HepG2 (cell line): ENCODE measurements around the gene METRN. TPM values are rescaled to one million over a fixed set of nuclear protein-coding genes. Genes with fewer than 3 reads are reported as not detected.

Experiments
- DBP ChIP-seq: sonication (generic); formaldehyde crosslinking; IDR thresholded peaks from 2 replicates; pipeline ENCODE4 v1.4.0; 2020; ENCODE audit warnings: missing genetic modification reagents; ENCODE audit errors: not compliant biosample characterization
- DNMT1 ChIP-seq: sonication (generic); formaldehyde crosslinking; IDR thresholded peaks from 2 replicates; pipeline ENCODE4 v1.5.1; 2020; ENCODE audit warnings: mild to moderate bottlenecking, missing genetic modification reagents
- GRHL1 ChIP-seq: sonication (generic); formaldehyde crosslinking; conservative IDR thresholded peaks from 2 replicates; pipeline ENCODE4 v1.8.0; 2022; ENCODE audit warnings: missing genetic modification reagents
- HOXD1 ChIP-seq: sonication (generic); formaldehyde crosslinking; IDR thresholded peaks from 2 replicates; pipeline ENCODE4 v1.5.0; 2020; ENCODE audit warnings: missing genetic modification reagents
- IRX3 ChIP-seq: sonication (generic); formaldehyde crosslinking; IDR thresholded peaks from 2 replicates; pipeline ENCODE4 v1.8.1; 2023; ENCODE audit warnings: mild to moderate bottlenecking, low read depth, missing genetic modification reagents, borderline replicate concordance
- JUN ChIP-seq: sonication (generic); formaldehyde crosslinking; IDR thresholded peaks from 2 replicates; pipeline ENCODE4 v1.4.0; 2020; ENCODE audit warnings: mild to moderate bottlenecking, missing genetic modification reagents
- NONO ChIP-seq, 2 experiments: fragments of 450-650 bp in 1 of 2; sonication (generic) in 1 of 2; formaldehyde crosslinking in 1 of 2; IDR thresholded peaks in 1 of 2; conservative IDR thresholded peaks in 1 of 2; 2 replicates each; pipeline versions ENCODE4 v1.6.1 to v1.8.0; 2017 to 2022; ENCODE audit warnings: mild to moderate bottlenecking in 1 of 2, missing genetic modification reagents in 1 of 2, moderate library complexity in 1 of 2
- POGZ ChIP-seq: sonication (generic); formaldehyde crosslinking; IDR thresholded peaks from 2 replicates; pipeline ENCODE4 v1.4.0; 2020; ENCODE audit warnings: mild to moderate bottlenecking, missing genetic modification reagents
- RARG ChIP-seq: sonication (generic); formaldehyde crosslinking; IDR thresholded peaks from 2 replicates; pipeline ENCODE4 v1.4.0; 2020; ENCODE audit warnings: low read depth, mild to moderate bottlenecking, missing genetic modification reagents
- SIN3B ChIP-seq: fragments of 150-350 bp; IDR thresholded peaks from 2 replicates; pipeline ENCODE4 v1.6.1; 2014; ENCODE audit warnings: low read length
- TAF15 ChIP-seq: fragments of 200-400 bp; formaldehyde crosslinking; IDR thresholded peaks from one replicate; pipeline ENCODE4 v1.6.1; 2018; ENCODE audit warnings: mild to moderate bottlenecking, low read depth, low read length; ENCODE audit not compliant: poor library complexity, severe bottlenecking
- THAP9 ChIP-seq: sonication (generic); formaldehyde crosslinking; IDR thresholded peaks from 2 replicates; pipeline ENCODE4; 2020; ENCODE audit warnings: missing genetic modification reagents, mild to moderate bottlenecking, borderline replicate concordance
- ZBTB38 ChIP-seq: sonication (generic); formaldehyde crosslinking; IDR thresholded peaks from 2 replicates; pipeline ENCODE4 v1.5.1; 2020; ENCODE audit warnings: mild to moderate bottlenecking, missing genetic modification reagents
- ZNF576 ChIP-seq: sonication (generic); formaldehyde crosslinking; IDR thresholded peaks from 2 replicates; pipeline ENCODE4 v1.4.0; 2020; ENCODE audit warnings: mild to moderate bottlenecking, missing genetic modification reagents
- ZNF646 ChIP-seq: sonication (generic); formaldehyde crosslinking; IDR thresholded peaks from 2 replicates; pipeline ENCODE4 v1.9.0; 2021; ENCODE audit warnings: mild to moderate bottlenecking, missing genetic modification reagents
- polyA plus RNA-seq, 8 experiments: library from polyadenylated mRNA; depleted of rRNA in 3 of 8; stranded (reverse) in 7 of 8; unstranded in 1 of 8; fragments of >200 nt; fragmentation: Illumina TruSeq in 4 of 8; extraction: Trizol in 4 of 8; gene quantifications; 2 replicates each; pipeline versions ENCODE4 v1.2.1 to v1.2.3, GENCODE V29; 2011 to 2016; ENCODE audit warnings: low read depth in 4 of 8, missing spikeins in 1 of 8, mixed read lengths in 1 of 8; ENCODE audit not compliant: insufficient read depth in 1 of 8
- total RNA-seq, 5 experiments: library from RNA; depleted of rRNA; stranded (reverse); fragments of >200 nt; fragmentation: Illumina TruSeq; extraction: Trizol; gene quantifications; 2 replicates each; pipeline ENCODE4 v1.2.3, GENCODE V29; 2016; ENCODE audit warnings: low read depth in 1 of 5

The METRN gene
- total and polyA plus RNA-seq, 2 of the 13 experiments (the other 11 are each of a cell fraction or from before 2014, with no cell fraction given), result 25.5 to 46.1 TPM

GRCh38 chr16:726438-727290, 11.7 kb downstream of the METRN start, which contains the start of the genes CCDC78 and HAGHL (continued):
- no peak for TF ChIP-seq THAP9 (CRISPR knock-in tag)
- no peak for TF ChIP-seq DBP (CRISPR knock-in tag)
- TF ChIP-seq RARG (CRISPR knock-in tag), result no peak
- TF ChIP-seq IRX3, result no peak
- no peak for TF ChIP-seq ZNF646 (CRISPR knock-in tag)
- no peak for TF ChIP-seq TAF15
- no peak for TF ChIP-seq JUN (CRISPR knock-in tag)
- no peak for TF ChIP-seq GRHL1 (CRISPR knock-in tag)
- no peak for TF ChIP-seq SIN3B
- TF ChIP-seq DNMT1 (CRISPR knock-in tag), result no peak
- TF ChIP-seq ZNF576, result no peak
- TF ChIP-seq ZBTB38, result 0 out of 2 replicates have a peak, but pooled peaks have one; percentile 21
- no peak for TF ChIP-seq HOXD1 (CRISPR knock-in tag)
- TF ChIP-seq POGZ (CRISPR knock-in tag), result no peak
- TF ChIP-seq NONO (IDR thresholded peaks at IDR 0.05), result no peak
- TF ChIP-seq NONO (CRISPR knock-in tag; conservative IDR thresholded peaks at IDR 0.05), result 0 out of 2 replicates have a peak, but pooled peaks have one; percentile 36
